GM21423 (cell line): ENCODE data around the gene ESYT2.
"Not testable (repeated sequence)": the region's sequence is repeated elsewhere in the genome, so short reads cannot be mapped to it uniquely, and the experiment has no call there.

ENCODE experiments used
- ATAC-seq: cut with Tn5 transposase; IDR thresholded peaks from one replicate; pipeline ENCODE4 v1.9.1; 2021; ENCODE audit warnings: mild to moderate bottlenecking, moderate library complexity; ENCODE audit not compliant: unreplicated experiment

The ESYT2 gene

DNA sequence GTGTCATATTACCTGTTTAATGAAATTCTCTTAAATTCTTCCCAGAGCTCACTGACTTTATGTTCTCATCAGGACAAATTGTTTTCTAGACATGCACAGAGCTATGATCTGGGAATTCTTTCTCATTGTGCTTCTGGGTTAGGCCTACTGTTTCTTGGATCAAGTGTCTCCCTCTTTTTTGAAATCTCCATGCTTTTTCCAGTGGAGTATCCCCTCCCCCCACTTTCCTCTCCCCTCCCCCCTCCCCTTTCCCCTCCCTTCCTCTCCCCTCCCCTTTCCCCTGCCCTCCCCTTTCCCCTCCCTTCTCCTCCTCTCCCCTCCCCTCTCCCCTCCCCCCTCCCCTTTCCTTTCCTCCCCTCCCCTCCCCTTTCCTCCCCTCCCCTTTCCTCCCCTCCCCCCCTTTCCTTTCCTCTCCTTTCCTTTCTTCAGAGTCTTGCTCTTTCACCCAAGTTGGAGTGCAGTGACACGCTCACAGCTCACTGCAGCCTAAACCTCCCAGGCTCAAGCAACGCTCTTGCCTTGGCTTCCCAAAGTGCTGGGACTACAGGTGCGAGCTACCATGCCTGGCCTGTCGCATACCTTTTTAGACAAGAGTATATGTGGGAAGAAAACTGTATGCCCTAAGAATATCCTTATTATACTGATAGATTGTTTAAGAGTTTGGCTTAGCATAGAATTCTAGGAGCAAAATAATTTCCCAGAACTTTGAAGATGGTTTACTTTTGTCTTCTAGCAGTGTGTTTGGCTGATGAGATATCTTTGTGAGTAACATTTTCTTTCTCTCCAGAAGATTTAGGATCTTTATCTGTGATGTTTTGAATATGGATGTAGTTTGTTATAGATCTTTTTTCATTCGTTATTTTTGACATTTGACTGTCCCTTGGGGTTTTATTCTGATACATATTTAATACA, 29.5 kb upstream of the ESYT2 start:
- no peak for ATAC-seq

DNA sequence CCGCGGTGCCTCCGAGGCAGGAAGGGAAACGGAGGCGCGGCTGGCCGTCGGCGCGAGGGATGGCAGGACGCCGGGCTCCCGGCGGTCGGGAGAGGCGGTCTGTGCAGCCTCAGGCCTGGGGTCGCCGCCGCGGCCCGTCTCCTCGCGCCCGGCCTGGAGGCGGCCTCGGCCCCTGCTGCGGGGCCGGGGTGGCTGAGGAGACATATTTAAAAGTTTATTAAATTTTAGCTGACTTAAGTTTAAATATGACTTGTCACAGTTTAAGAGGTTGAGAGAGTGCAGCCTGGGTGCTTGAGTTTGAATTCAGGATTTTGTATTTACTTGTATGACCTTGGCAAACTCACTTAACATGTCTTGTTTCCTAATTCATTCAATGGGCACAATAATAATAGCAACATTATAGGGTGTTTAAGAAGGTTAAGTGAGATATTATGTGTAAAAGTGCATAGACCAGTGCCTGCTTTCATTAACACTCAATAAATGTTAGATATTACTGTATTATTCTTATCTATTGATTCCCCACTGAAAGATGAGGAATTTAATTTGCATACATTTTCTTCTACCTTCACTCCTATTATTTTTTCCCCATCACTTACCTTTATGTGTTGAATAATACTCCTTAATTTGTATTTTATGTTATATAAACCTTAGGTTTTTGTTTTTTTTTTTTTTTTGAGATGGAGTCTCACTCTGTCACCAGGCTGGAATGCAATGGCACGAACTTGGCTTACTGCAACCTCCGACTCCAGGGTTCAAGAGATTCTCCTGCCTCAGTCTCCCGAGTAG, 27.8 kb upstream of the ESYT2 start:
- ATAC-seq = peak; percentile 30

DNA sequence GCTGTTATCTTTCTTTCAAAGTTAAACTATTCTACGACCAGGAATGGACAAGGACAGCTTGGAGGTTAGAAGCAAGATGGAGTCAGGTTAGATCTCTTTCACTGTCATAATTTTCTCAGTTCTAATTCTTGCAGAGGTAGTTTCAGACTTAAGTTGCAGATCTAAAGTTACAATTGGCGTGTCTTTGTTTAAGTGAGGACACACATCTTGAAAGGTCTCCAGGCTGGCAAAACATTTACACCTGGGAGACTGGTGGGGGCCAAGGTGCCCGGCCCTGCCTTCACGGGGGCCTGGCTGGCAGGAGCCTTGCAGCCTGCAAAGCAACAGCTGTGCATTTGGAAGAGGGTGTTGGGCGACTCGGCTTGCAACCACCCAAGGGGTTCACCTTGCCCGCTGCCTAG, 25.4 kb upstream of the ESYT2 start:
- no peak for ATAC-seq

DNA sequence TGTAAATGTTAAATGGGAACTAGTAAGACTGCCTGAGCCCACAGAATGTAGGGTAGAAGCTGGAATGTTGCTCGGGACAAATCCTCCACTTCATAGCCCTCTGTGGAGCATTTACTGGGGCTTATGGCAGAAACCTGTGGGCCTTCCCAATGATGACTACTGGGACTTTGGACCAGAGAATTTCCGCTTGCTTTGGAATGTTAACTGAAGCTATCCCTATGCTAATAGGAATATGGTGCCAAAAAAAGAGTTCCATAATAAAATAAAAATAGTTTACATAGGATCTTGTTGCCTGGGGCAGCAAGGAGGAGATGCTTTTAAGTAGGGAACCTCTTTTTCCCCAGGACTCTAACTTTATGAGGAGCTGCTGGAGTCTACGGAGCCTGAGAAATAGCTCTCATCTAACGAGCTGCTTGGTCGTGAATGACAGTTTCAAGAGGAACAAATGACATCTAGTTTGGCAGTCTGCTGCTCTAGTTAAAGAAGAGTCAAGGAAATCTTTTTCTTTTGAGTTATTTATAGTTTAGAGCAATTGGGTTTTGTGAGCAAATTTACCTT, 21.3 kb upstream of the ESYT2 start:
- no peak for ATAC-seq

DNA sequence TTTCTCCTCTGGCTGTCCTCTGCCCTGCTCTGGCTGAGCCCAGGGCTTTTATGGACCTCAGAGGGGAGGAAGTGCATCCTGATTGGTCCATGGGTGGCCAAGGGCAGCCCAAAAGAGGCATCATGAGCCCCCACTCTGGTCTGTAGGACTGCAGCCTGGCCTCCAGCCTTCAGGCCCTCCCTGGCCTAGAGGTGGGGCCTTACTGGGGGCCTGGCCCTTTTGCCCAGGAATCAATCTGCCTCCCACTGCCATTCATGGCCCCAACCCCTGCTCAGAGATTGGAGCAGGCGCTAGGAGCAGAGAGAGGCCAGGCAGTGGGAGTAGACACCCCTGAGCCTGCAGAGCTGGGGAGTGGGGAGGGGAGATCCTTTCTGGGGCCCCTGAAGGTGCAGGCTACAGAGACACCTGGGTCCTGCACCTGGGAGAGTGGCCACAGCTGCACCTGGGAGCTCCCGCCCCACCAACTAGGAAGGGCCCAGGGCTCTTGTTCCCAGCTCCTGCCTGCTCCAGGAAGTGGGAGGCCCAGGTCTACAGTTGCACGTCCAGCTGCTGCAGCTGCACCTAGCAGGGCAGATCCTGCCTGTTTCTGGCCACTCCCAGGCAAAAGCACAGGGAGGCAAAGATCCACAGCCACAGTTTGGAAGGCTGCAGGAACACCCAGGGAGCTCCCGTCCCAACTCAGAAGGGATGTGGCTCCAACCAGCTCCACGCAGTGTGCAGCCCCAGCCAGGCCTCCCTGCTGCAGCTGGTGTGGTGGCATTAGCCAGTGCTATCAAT, 20.6 kb upstream of the ESYT2 start:
- ATAC-seq = no peak

DNA sequence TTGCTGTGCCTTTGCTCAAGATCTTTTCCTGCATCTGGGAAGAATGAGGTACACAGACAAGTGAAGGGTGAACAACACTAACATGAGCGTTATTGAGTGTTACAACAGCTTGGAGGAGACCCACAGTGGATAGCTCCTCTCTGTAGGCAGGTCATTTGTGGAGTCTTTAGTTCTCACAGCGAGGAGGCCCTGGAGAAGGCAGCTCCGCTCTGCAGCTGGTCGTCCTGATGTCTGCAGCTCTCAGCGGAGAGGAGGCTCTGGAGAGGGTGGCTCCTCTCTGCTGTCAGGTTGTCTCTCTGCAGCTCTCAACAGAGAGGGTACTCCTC, 20.1 kb upstream of the ESYT2 start:
- ATAC-seq = no peak

DNA sequence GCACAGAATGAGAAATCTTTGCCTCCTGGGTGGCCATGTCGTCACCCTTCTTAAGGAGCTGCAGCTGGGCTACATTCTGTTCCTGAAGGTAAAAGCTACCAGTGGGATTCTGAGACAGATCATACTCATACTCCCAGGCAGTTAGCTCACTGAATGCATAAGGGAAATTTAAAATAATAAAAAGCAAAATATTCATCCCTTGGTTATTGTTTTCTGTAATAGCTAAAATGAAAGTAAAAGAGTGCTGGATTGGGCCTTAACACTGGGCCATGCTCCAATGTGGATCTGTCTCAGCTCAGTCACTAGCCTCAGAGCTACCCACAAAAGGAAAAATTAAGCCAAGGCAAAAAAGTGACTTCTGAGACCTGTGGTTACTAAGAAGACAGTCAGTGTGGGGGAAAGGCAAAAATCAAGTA, 18.1 kb upstream of the ESYT2 start:
- peak; percentile 53 for ATAC-seq

DNA sequence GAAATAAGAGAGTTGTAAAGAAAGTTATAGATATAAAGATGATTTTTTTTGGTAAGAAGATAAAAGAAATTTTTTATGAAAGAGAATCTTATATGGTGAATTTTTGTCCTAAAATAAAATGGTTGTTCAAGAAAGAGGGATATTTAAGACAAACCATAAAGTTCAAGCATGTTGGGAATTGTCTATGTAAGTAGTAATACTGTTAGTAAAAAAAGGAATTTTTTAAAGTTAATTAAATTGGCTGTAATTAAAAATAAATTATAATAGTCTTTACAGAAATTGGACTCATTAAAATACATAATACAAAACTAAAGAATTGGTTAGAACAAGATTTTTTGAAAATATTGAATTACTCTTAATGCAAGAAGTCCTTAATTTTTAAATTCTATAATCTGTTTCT, 17.0 kb upstream of the ESYT2 start:
- ATAC-seq = no peak

DNA sequence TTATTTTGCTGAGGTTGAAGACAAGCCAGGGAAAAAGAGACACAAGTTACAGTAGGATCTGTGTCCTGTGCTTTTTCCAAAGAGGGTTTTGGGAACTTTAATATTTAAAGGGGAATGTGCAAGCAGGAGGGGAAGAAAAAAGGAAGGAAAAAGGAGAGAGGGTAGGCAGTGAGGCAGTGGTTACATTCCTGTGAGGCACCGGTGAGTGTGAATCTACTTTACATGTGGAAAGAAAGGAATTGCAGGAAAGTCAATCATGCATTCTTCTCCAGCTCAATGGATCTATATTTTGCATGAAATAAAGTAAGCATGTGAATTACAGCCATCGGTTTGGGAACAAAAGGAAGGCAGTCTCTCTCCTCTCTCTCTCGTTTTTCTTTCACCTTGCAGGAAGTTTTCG, 14.5 kb upstream of the ESYT2 start:
- no peak for ATAC-seq

DNA sequence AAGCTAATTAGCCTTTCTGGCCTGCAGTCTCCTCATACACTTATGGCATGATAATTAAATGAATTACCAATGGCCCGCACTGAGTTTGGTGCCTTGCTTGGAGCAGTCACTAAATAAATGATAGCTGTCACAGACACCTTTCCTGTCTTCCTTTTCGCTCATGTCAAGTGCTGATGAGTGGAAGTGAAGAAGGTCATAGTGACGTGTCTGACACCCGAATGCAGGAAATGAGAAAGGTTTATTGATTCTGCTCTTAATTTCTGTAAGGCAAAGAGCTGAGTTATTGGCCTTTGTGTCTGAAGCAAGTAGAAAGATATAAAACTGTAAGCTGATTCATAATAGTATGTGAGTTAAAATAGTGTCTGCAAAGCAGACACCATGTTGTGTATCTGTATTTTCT, 13.2 kb upstream of the ESYT2 start:
- no peak for ATAC-seq

DNA sequence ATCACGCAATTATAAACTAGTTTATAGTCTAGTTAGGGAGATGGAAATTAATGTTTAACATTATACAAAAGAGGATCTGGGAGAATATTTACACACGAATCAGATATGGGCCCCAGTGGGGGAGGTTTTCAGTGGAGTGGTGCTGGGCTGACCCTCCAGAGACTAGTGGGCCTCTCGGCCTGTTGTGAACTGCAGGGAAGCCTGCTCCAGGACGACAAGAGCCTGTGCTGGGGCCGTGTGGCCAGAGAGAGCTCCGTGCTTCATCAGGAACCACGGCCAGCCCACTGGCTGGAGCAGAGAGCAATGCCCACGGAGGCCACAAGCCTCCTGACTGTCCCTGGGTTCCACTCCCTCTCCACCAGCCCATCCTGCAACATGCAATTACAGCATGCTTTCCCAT, 11.3 kb upstream of the ESYT2 start:
- no peak for ATAC-seq

DNA sequence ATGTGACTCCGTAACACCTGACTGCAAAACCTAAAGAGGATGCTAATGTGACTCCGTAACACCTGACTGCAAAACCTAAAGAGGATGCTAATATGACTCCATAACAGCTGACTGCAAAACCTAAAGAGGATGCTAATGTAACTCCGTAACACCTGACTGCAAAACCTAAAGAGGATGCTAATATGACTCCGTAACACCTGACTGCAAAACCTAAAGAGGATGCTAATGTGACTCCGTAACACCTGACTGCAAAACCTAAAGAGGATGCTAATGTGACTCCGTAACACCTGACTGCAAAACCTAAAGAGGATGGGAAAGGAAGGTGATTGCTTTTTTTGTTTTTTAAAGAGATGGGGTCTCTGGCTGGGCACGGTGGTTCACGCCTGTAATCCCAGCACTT, 9.9 kb upstream of the ESYT2 start:
- not testable (repeated sequence) for ATAC-seq

DNA sequence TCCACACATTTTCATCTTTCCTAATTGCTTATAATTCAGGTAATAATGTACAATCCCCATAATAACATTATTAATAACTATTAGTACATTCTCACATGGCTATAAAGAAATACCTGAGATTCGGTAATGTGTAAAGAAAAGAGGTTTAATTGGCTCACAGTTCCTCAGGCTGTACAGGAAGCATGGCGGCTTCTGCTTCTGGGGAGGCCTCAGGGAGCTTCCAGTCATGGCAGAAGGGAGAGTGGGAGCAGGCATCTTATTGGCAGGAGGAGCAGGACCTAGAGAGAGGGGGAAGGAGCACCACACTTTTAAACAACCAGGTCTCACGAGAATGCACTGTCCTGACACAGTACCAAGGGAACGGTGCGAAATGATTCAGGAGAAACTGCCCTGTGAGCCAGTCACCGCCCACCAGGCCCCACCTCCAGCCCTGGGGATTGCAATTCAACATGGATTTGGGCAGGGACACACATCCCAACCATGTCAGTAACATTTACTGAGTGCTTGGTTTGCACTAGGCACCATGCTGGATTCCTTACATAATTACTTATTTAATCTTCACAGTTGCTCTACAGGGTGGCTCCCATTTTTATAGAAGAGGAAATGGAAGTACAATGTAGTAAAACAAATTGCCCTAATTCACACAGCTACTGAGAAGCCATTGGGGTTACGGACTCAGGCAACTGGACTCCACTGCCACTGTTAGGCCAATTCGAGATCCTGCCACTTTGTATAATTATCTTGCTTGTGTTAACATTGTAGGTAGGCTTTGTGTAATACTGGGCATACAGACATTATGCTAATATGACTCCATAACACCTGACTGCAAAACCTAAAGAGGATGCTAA, 8.7 kb upstream of the ESYT2 start:
- no peak for ATAC-seq

DNA sequence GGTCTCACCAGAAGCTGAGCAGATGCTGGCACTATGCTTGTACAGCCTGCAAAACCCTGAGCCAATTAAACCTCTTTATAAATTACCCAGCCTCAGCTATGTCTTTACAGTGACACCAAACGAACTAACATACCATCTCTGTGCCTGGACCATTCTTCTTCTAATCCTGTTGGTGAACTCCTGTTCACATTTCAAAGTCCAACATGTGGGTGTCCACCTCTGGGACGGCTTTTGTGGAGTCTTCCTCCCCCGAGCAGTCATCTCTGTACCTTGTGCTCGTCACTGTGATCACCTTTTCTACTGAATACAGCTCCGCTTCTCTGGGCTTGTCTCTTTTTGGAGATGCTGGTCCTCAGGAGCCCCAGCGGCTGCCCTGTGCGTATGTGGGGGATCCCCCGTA, 7.4 kb upstream of the ESYT2 start:
- no peak for ATAC-seq

DNA sequence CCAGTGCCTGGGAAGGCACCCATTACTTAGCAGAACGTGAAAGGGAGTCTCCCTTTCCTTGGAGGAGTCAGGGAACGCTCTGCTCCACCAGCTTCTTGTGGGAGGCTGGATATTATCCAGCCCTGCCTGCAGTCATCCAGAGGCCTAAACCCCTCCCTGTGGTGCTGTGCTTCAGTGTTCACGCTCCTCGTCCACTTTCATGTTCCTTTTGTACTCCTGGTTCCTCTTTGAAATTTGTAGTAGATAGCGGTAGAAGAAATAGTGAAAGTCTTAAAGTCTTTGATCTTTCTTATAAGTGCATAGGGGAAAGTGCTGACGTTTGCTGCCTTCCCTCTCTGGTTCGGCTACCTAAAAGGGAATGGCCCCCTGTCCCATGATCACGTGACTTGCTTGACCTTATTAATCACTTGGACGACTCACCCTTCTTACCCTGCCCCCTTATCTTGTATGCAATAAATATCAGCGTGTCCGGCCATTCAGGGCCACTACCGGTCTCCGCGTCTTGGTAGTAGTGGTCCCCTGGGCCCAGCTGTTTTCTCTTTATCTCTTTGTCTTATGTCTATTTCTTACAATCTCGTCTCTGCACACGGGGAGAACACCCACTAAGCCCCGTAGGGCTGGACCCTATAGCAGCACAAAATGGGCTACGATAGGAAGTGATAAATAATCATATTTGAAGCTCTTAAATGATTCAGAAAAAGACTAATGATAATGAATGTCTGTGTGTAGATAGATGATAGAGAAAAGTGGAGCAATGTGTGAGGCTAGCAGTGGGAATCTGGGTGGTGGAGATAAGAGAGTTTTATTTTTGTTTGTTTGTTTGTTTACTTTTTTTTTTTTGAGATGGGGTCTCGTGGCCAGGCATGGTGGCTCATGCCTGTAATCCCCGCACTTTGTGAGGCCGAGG, 5.8 kb upstream of the ESYT2 start:
- ATAC-seq = no peak

DNA sequence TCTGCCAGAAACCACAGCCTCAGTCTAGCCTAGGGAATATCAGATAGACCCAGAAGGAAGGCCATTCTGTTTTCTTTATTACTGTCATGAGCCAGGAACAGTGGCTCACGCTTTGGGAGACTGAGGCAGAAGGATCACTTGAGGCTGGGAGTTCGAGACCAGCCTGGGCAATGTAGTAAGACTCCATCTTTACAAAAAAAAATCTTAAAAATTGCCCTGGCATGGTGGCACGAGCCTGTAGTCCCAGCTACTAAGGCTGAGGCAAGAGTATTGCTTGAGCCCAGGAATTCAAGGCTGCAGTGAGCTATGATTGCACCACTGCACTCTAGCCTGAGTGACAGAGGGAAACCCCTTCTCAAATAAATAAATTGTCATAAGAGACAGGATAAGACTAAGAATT, 3.7 kb upstream of the ESYT2 start:
- no peak for ATAC-seq

DNA sequence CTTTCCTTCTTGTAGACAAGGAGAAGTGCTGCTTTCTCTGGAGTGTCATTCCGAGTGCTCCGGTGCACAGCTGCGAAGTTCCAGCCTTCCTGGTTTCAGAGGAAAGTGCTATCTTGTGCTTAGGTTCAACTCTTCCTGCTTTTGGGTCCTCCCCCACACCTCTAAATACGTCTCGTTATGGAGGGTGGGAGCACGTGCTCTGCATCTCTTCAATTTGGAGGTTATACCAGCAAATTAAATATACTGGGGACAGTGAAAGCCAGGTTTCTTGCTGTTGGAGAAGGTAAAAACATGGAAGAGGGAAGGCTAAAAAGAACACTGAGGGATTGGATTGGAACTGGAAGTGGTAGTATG, 2.4 kb upstream of the ESYT2 start:
- ATAC-seq = no peak

DNA sequence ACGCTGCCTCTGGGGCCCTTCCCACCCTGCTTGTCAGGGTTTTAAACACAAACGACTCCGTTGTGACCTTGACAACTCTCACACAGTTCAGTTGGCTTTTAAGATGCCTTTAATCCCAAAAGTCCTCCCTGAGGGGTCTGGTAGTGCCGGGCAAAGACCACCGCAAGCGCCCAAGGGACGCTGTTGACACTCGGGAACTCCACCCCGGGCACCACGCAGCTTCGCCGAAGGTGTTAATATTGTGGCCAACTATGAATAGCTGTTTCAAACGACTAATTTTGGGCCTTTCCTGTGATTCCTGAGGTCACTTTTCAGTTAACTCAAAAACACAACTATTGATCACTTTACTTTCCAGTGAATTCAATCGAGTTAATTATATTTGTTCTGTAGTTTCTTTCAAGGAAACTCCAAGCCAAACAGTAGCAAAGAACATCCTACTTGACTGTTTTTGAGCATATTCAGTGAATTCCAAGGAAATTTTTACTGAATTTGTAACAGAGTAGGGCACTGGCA, 958 bp upstream of the ESYT2 start:
- ATAC-seq = no peak

DNA sequence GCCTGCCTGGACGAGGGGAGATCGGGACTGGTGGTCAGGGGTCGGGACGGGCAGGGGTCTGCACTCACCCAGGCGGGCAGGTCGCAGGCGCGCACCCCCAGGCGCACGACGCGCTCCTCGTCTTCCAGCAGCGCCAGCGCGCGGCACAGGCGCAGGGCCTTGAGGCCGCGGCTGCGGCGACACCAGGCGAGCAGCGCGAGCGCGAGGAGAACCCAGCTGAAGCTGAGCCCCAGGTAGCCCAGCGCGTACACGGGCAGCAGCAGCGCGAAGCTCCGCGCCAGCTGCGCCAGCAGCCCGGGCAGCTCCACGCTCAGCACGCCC, 328 bp downstream of the ESYT2 start:
- ATAC-seq = peak; percentile 47
